Chondrocyte (in vitro differentiated cells): ENCODE results near the gene ALOXE3. TPM values are rescaled to one million over a fixed set of nuclear protein-coding genes. Genes with fewer than 3 reads are reported as not detected.
"Not testable (repeated sequence)": the region's sequence is repeated elsewhere in the genome, so short reads cannot be mapped to it uniquely, and the experiment has no call there.

Experiments
- DNase-seq: peaks from one replicate; pipeline ENCODE4 v3.0.0; 2021; ENCODE audit warnings: mixed read lengths, low spot score
- H3K27ac Mint-ChIP-seq: one replicate; pipeline ENCODE4 v1.8.0; 2021; ENCODE audit warnings: mild to moderate bottlenecking, moderate library complexity, mixed read lengths; ENCODE audit not compliant: unreplicated experiment
- H3K27me3 Mint-ChIP-seq: 2 replicates; pipeline ENCODE4 v1.8.0; 2021; ENCODE audit warnings: low read depth, mixed read lengths
- H3K36me3 Mint-ChIP-seq: 2 replicates; pipeline ENCODE4 v1.8.0; 2021; ENCODE audit warnings: low read depth, mixed read lengths
- H3K4me1 Mint-ChIP-seq: 2 replicates; pipeline ENCODE4 v1.8.0; 2021; ENCODE audit warnings: low read depth, mild to moderate bottlenecking, mixed read lengths
- H3K4me3 Mint-ChIP-seq: one replicate; pipeline ENCODE4 v1.8.0; 2021; ENCODE audit warnings: mild to moderate bottlenecking, moderate library complexity, mixed read lengths; ENCODE audit not compliant: unreplicated experiment
- H3K9me3 Mint-ChIP-seq: 2 replicates; pipeline ENCODE4 v1.8.0; 2021; ENCODE audit warnings: low read depth, mixed read lengths
- total RNA-seq: library from RNA; stranded (reverse); gene quantifications from 3 replicates; pipeline ENCODE4 v1.2.1, GENCODE V29; 2021
- TF ChIP-seq, protein P1 (sequence below): fragments of 200-600 bp; sonication (generic); IDR thresholded peaks from 2 replicates; pipeline ENCODE4 v1.5.0; 2021; ENCODE audit warnings: antibody characterized with exemption, mild to moderate bottlenecking, moderate library complexity

The ALOXE3 gene
- total RNA-seq, 1 donor from 2014 or later = 0.12 TPM

DNA sequence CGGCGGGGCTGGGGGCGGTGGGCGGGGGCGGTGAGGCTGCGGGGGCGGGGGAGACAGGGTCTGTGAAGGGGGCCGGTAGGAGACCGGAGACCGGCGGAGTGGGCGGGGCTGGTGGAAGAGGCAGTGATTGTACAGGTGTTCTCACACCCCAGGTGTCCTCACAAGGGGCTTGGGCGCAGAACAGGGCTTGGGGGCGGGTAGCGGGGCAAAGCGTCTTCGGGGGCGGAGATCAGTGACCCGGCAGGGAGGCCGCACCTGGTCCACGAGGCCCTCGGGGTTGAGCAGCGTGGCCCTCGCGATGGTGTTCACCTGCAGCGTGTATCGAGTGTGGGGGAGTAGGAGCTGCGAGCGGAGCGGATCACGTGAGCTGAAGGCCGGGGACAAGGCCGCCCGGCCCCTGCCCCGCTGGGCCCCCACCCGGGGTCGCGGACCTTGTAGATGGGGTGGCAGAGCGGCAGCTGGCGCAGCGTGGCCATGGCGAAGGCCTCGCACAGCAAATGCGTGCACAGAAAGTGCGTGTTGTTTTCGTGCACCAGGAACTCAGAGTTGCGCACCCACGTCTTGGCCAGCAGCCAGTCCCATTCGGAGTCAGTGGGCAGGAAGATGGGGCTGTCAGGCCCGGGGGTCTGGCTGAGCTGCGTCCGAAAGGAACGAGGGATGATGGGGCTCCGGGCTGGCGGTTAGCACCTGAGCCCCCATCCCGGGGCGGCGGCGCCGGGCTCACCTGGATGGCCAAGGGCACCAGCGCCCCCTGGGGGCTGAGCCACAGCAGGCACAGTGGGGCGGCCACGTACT, 8.5 kb downstream of the ALOXE3 start:
- Mint-ChIP-seq H3K9me3 (no peaks in the 10 kb centered on the region), H3K4me1 (peaks cover 6% of the 10 kb centered on the region), H3K36me3 (no peaks in the 10 kb centered on the region), H3K4me3 (no peak overlapping the region), H3K27me3 (peaks cover 39% of the 10 kb centered on the region), H3K27ac (no peak overlapping the region)
- DNase-seq = no peak
- TF ChIP-seq, protein P1, sequence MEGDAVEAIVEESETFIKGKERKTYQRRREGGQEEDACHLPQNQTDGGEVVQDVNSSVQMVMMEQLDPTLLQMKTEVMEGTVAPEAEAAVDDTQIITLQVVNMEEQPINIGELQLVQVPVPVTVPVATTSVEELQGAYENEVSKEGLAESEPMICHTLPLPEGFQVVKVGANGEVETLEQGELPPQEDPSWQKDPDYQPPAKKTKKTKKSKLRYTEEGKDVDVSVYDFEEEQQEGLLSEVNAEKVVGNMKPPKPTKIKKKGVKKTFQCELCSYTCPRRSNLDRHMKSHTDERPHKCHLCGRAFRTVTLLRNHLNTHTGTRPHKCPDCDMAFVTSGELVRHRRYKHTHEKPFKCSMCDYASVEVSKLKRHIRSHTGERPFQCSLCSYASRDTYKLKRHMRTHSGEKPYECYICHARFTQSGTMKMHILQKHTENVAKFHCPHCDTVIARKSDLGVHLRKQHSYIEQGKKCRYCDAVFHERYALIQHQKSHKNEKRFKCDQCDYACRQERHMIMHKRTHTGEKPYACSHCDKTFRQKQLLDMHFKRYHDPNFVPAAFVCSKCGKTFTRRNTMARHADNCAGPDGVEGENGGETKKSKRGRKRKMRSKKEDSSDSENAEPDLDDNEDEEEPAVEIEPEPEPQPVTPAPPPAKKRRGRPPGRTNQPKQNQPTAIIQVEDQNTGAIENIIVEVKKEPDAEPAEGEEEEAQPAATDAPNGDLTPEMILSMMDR = peak; percentile 86

DNA sequence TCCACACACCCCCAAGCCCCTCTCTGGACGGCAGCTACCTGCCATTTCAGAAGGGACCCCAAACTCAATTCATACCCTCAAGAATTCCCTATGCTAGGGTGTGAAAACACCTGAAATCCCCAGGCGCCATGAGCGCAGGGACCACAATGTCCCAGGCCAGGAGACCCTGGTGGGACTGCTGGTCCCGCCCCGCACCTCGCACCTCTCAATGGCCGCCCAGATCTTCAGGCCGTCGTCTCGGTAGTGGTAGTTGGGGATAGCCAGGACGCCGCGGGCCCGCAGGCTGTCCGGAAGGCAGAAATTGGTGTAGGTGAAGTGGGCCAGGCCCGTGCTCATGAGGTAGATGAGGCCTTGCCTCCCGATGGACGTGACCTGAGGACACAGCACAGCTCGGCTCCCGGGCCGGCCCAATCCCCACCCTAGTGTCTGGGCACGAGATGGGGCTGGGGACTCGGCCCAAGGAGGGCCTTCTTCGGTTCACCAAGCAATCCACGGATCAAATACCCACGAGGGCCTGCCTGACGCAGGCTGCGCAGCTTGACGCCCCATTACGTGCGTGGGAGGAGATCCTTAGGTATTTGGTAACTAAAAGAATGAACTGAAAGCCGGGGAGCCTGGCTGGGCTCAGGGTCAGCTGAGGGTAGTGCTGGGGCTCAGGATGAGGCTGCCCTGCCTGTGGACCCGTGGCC, 9.2 kb downstream of the ALOXE3 start:
- no peak overlapping the region for H3K4me3 Mint-ChIP-seq
- DNase-seq = no peak
- H3K27ac Mint-ChIP-seq = no peak overlapping the region
- no peaks in the 10 kb centered on the region for H3K9me3 Mint-ChIP-seq
- TF ChIP-seq, protein P1 = no peak
- H3K36me3 Mint-ChIP-seq = no peaks in the 10 kb centered on the region
- H3K4me1 Mint-ChIP-seq = peaks cover 6% of the 10 kb centered on the region
- H3K27me3 Mint-ChIP-seq = peaks cover 33% of the 10 kb centered on the region

DNA sequence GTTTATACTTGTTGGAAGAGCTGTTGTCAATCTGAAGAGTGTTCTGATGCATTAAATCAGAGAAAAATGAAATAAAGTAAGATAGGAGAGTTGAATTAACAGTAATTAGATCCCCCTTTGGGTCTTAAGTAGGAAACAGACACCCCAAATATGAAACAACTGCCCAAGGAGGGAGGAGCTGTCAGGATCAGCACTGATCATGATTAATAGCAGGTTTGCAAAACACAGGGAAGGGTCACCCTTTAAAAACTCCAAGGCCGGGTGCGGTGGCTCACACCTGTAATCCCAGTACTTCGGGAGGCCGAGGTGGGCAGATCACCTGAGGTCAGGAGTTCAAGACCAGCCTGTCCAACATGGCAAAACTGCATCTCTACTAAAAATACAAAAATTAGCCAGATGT, 11.3 kb downstream of the ALOXE3 start:
- peaks cover 17% of the 10 kb centered on the region for H3K27me3 Mint-ChIP-seq
- H3K9me3 Mint-ChIP-seq, H3K27ac Mint-ChIP-seq, H3K36me3 Mint-ChIP-seq, H3K4me1 Mint-ChIP-seq, DNase-seq, H3K4me3 Mint-ChIP-seq: not testable (repeated sequence)

- Mint-ChIP-seq H3K36me3 (no peaks in the 10 kb centered on the region), H3K27ac (no peak overlapping the region), H3K4me3 (no peak overlapping the region), H3K9me3 (no peaks in the 10 kb centered on the region), H3K27me3 (peaks cover 10% of the 10 kb centered on the region), H3K4me1 (peaks cover 9% of the 10 kb centered on the region)
- no peak for DNase-seq
- TF ChIP-seq, protein P1 = no peak
These were observed 12.3 kb downstream of the ALOXE3 start for GRCh38 chr17:8105957-8106398.

DNA sequence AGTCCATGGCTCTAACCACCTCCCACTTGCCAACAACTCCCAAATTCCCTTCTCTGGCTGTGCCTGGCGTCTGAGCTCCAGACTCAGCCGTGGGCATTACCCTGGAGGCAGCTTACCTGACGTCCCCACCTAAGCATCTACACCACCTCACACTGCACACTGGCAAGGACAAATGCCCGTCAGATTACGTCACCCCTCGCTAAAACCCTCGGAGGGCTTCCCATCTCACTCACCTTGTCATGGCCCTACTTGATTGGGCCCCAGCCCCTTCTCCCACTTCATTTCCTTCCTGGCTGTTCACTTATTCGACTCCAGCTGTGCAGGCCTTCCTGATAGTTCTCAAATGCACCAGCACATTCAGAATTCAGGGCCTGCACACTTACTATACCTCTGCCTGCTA, 13.4 kb downstream of the ALOXE3 start:
- Mint-ChIP-seq H3K9me3 (no peaks in the 10 kb centered on the region), H3K4me1 (peaks cover 9% of the 10 kb centered on the region), H3K4me3 (no peak overlapping the region), H3K27ac (no peak overlapping the region), H3K27me3 (peaks cover 3% of the 10 kb centered on the region), H3K36me3 (no peaks in the 10 kb centered on the region)
- TF ChIP-seq, protein P1 = no peak
- DNase-seq = no peak
